ENCODE results near the gene NUTF2. TPM values are rescaled to one million over a fixed set of nuclear protein-coding genes. Genes with fewer than 3 reads are reported as not detected.
"Not testable (repeated sequence)": the region's sequence is repeated elsewhere in the genome, so short reads cannot be mapped to it uniquely, and the experiment has no call there.

The NUTF2 gene
- polyA plus RNA-seq, 1 experiment: 230 TPM

- TF ChIP-seq, protein P1, sequence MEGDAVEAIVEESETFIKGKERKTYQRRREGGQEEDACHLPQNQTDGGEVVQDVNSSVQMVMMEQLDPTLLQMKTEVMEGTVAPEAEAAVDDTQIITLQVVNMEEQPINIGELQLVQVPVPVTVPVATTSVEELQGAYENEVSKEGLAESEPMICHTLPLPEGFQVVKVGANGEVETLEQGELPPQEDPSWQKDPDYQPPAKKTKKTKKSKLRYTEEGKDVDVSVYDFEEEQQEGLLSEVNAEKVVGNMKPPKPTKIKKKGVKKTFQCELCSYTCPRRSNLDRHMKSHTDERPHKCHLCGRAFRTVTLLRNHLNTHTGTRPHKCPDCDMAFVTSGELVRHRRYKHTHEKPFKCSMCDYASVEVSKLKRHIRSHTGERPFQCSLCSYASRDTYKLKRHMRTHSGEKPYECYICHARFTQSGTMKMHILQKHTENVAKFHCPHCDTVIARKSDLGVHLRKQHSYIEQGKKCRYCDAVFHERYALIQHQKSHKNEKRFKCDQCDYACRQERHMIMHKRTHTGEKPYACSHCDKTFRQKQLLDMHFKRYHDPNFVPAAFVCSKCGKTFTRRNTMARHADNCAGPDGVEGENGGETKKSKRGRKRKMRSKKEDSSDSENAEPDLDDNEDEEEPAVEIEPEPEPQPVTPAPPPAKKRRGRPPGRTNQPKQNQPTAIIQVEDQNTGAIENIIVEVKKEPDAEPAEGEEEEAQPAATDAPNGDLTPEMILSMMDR (IDR thresholded peaks at IDR 0.05; ENCODE audit: insufficient read depth, low read depth, low read length): no peak
- DNase-seq (ENCODE audit: low read depth): no peak
- H3K36me3 ChIP-seq (ENCODE audit: control insufficient read depth, insufficient read depth, low read length): peaks cover 11% of the 10 kb centered on the region
- H3K27me3 ChIP-seq (ENCODE audit: control insufficient read depth, insufficient read depth, low read length): no peaks in the 10 kb centered on the region
- H3K4me3 ChIP-seq (ENCODE audit: low read depth, low read length): no peak overlapping the region
- POLR2A ChIA-PET: no interaction called here
- CTCF ChIA-PET: interaction anchor here (1.0 to 3.7 kb wide), 6 partner anchors 10 to 242 kb away, joined by 3 to 18 read pairs (median 6); partner anchors contain the start of gene NRN1L
Observed at GRCh38 chr16:67914758-67915495, 68.2 kb downstream of the NUTF2 start.

DNA sequence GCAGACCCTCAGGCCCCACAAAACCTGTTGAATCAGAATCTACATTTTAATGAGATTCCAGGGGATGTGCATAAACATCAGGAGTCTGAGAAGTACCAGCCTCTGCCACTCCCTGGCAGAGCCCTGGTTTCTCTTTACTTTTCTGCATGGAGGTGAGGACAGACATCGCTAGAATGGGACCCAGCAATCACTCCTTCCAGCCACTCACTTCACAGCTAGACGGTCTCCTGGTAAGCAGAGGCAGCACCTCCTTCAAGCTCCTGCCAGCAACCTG is 68.7 kb downstream of the NUTF2 start:
- H3K4me3 ChIP-seq (ENCODE audit: low read depth, low read length); H3K27me3 ChIP-seq (ENCODE audit: control insufficient read depth, insufficient read depth, low read length); POLR2A ChIA-PET; DNase-seq (ENCODE audit: low read depth): not testable (repeated sequence)
- CTCF ChIA-PET: interaction anchor here (1.0 to 3.7 kb wide), 5 partner anchors 10 to 99 kb away, joined by 3 to 18 read pairs (median 6); partner anchors contain the start of gene NRN1L
- peaks cover 11% of the 10 kb centered on the region for H3K36me3 ChIP-seq (ENCODE audit: control insufficient read depth, insufficient read depth, low read length)

- TF ChIP-seq, protein P1 (IDR thresholded peaks at IDR 0.05; ENCODE audit: insufficient read depth, low read depth, low read length): no peak
- Histone ChIP-seq H3K36me3 (ENCODE audit: control insufficient read depth, insufficient read depth, low read length) (peaks cover 9% of the 10 kb centered on the region), H3K4me3 (ENCODE audit: low read depth, low read length) (no peak overlapping the region), H3K27me3 (ENCODE audit: control insufficient read depth, insufficient read depth, low read length) (no peaks in the 10 kb centered on the region)
- ChIA-PET POLR2A (no interaction called here), CTCF (interaction anchor here (1.0 to 3.7 kb wide), 5 partner anchors 9 to 100 kb away, joined by 3 to 18 read pairs (median 6); partner anchors contain the start of gene NRN1L)
- DNase-seq (ENCODE audit: low read depth): no peak
Observed at GRCh38 chr16:67915831-67916723, 69.3 kb downstream of the NUTF2 start.

DNA sequence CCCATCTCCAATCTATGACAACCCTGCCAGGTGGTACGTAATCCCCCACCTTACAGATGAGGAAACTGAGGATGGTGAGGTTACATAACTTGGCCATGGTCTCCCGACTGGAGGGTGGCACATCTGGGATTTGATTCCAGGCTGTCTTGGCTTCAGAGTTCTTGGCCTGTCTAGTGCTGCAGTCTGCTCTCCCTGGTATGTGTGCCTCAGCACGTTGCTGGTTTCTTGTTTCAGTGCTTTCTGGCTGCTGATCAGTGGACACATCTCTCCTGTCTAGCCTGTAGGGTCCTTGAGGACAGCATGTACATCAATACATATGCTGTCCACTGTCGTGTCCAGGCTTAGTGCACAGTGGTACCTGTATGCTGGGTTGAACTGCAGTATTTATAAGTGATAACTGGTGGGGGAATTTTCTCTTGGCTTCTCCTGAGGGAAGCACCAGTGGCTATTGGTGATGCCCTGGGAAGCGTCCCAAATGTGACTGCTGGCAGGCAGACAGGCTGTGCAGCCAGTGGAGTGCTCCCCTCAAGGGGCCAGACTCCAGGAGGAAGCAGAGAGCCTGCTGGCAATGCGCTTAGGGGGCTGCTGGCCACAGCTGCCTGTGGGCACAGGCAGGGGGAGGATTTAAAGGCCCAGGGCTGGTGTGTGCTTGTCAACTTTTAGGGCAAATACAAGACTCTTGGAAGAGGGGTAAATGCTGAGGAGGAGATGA is 70.6 kb downstream of the NUTF2 start:
- DNase-seq (ENCODE audit: low read depth): no peak
- no peaks in the 10 kb centered on the region for H3K27me3 ChIP-seq (ENCODE audit: control insufficient read depth, insufficient read depth, low read length)
- ChIA-PET POLR2A (interaction anchor here (0.6 kb wide), 1 partner anchor 19 kb away, joined by 3 read pairs; no protein-coding TSS in a partner anchor), CTCF (interaction anchor here (0.6 to 3.9 kb wide), 6 partner anchors 11 to 245 kb away, joined by 4 to 19 read pairs (median 7); partner anchors contain the start of gene NRN1L)
- H3K36me3 ChIP-seq (ENCODE audit: control insufficient read depth, insufficient read depth, low read length): peaks cover 9% of the 10 kb centered on the region
- no peak overlapping the region for H3K4me3 ChIP-seq (ENCODE audit: low read depth, low read length)
- TF ChIP-seq, protein P1 (IDR thresholded peaks at IDR 0.05; ENCODE audit: insufficient read depth, low read depth, low read length): no peak

- Histone ChIP-seq H3K36me3 (ENCODE audit: control insufficient read depth, insufficient read depth, low read length) (peaks cover 9% of the 10 kb centered on the region), H3K4me3 (ENCODE audit: low read depth, low read length) (no peak overlapping the region), H3K27me3 (ENCODE audit: control insufficient read depth, insufficient read depth, low read length) (no peaks in the 10 kb centered on the region)
- ChIA-PET POLR2A (interaction anchor here (0.6 kb wide), 1 partner anchor 18 kb away, joined by 3 read pairs; no protein-coding TSS in a partner anchor), CTCF (interaction anchor here (1.0 to 3.9 kb wide), 5 partner anchors 10 to 246 kb away, joined by 4 to 19 read pairs (median 5); partner anchors contain the start of gene NRN1L)
- DNase-seq (ENCODE audit: low read depth): no peak
- TF ChIP-seq, protein P1 (IDR thresholded peaks at IDR 0.05; ENCODE audit: insufficient read depth, low read depth, low read length): no peak
Observed at GRCh38 chr16:67917852-67918236, 71.1 kb downstream of the NUTF2 start.
